IPS DF 4.7 (cell line): ENCODE results near the gene CYLD.

Source experiments
- DNase-seq: peaks from one replicate; pipeline ENCODE4 v3.0.0-alpha.2; 2013; ENCODE audit warnings: low spot score; ENCODE audit errors: extremely low read depth

CYLD gene

GRCh38 chr16:50816901-50817555 lies 75.1 kb downstream of the CYLD start:
- no peak for DNase-seq

- DNase-seq: no peak
Observed at GRCh38 chr16:50818380-50818779, 76.5 kb downstream of the CYLD start.

GRCh38 chr16:50819706-50820105 lies 77.8 kb downstream of the CYLD start:
- no peak for DNase-seq

GRCh38 chr16:50820225-50820624 lies 78.3 kb downstream of the CYLD start:
- DNase-seq: no peak

- no peak for DNase-seq
Observed at GRCh38 chr16:50821586-50821985, 79.7 kb downstream of the CYLD start.

- DNase-seq: no peak
Observed at GRCh38 chr16:50822671-50823070, 80.8 kb downstream of the CYLD start.

GRCh38 chr16:50826797-50827316 lies 85.0 kb downstream of the CYLD start:
- DNase-seq: no peak

- no peak for DNase-seq
Observed at GRCh38 chr16:50828164-50828702, 86.3 kb downstream of the CYLD start.

- DNase-seq: no peak
Observed at GRCh38 chr16:50830698-50831097, 88.8 kb downstream of the CYLD start.

- no peak for DNase-seq
Observed at GRCh38 chr16:50831751-50832150, 89.9 kb downstream of the CYLD start.

GRCh38 chr16:50833929-50834328 lies 92.0 kb downstream of the CYLD start:
- DNase-seq: no peak

- no peak for DNase-seq
Observed at GRCh38 chr16:50834701-50835100, 92.8 kb downstream of the CYLD start.

- DNase-seq: no peak
Observed at GRCh38 chr16:50835358-50836060, 93.6 kb downstream of the CYLD start.

- no peak for DNase-seq
Observed at GRCh38 chr16:50836121-50836621, 94.3 kb downstream of the CYLD start.

- no peak for DNase-seq
Observed at GRCh38 chr16:50837324-50837723, 95.4 kb downstream of the CYLD start.

GRCh38 chr16:50838165-50838564 lies 96.3 kb downstream of the CYLD start:
- no peak for DNase-seq

- DNase-seq: no peak
Observed at GRCh38 chr16:50838885-50839284, 97.0 kb downstream of the CYLD start.

- no peak for DNase-seq
Observed at GRCh38 chr16:50839356-50839755, 97.5 kb downstream of the CYLD start.

GRCh38 chr16:50839920-50840729 lies 98.2 kb downstream of the CYLD start:
- no peak for DNase-seq

GRCh38 chr16:50841081-50841886 lies 99.4 kb downstream of the CYLD start:
- DNase-seq: no peak

GRCh38 chr16:50842013-50842505 lies 100.2 kb downstream of the CYLD start:
- no peak for DNase-seq
